Stimulated activated CD8-positive, alpha-beta memory T cell treated with anti-CD3 and anti-CD28 coated beads, Interleukin-7, amount 100 ng/mL, for 24 hours (primary cell): ENCODE data around the gene KRTAP12-4.
"Not testable (repeated sequence)": the region's sequence is repeated elsewhere in the genome, so short reads cannot be mapped to it uniquely, and the experiment has no call there.

ENCODE experiments used
- DNase-seq: peaks from one replicate; pipeline ENCODE4 v3.0.0-alpha.2; 2020; ENCODE audit warnings: low read depth

Gene KRTAP12-4, protein sequence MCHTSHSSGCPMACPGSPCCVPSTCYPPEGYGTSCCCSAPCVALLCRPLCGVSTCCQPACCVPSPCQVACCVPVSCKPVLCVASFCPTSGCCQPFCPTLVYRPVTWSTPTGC

DNA sequence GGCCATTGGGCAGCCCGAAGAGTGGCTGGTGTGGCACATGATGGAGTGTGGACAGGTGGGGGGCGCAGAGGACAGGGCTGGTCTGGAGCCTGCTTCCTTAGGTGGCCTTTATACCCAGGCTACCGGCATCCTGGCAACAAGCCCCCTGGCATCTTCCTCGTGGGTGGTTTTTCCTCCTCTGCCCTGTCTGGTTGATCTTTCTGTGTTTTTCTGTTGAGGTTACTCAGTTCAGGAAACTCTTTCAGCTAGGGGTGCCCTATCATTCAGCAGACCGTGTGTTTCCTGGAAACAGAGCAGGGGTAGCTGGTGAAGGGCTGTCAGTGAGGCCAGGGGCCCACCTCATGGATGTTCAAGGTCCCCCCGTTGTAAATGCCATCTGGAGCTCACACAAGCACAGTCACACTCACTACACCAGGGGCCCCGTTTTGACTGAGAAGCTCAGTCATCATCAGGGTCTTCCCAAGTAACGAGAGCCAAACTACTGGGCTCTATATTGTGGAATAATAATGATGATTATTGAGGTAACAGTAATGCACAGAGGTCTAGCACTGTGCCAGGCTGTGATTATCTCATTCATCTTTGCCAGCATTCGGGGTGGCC, at the start of gene KRTAP12-4:
Gene KRTAP12-4 (minus strand): TSS at position 84 of the 600 bp plus-strand sequence. CDS start 45 bp downstream, at position 39.
- no peak for DNase-seq

DNA sequence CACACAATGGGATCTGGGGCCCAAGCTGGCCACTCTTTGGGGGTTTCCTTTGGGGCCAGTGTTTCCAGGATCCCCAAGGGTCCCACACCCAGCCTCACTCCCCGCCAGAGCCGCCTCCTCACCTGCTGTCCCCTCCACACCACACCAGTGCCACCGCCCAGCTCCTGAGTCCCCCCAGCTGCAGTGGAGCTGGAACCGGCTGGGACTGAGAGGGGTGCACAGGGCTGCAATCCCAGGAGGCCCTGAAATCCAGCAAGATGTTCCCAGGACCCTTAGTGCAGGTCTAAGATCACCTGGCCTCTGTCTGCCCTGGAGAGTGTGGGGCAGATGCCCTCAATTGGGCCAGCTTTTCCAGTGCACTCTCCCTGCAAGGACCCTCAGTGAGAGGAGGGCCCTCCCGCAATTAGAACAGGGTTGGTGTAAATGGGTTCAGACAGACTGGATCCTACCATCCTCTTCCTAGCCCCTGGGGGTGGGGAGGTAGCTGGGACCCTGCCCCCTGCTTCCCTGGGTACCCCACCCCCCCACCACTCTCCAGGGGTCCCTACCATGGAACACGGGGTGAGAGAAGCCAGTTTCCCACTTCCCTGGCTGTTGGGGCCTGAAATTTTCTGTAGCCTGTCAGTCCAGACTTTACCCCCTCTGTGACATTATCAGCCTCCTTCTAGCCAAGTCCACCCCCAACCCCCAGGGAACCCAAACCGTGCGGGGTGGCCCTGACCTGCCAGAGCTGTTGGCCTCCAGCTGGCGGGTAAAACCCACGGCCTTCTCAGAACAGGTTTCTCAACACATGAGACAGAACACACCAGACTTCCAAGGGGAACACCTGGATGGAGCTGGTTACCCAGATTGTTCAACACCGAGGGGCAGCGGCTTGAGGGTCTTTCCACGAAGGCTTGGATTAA, 49.5 kb upstream of the KRTAP12-4 start:
- no peak for DNase-seq

DNA sequence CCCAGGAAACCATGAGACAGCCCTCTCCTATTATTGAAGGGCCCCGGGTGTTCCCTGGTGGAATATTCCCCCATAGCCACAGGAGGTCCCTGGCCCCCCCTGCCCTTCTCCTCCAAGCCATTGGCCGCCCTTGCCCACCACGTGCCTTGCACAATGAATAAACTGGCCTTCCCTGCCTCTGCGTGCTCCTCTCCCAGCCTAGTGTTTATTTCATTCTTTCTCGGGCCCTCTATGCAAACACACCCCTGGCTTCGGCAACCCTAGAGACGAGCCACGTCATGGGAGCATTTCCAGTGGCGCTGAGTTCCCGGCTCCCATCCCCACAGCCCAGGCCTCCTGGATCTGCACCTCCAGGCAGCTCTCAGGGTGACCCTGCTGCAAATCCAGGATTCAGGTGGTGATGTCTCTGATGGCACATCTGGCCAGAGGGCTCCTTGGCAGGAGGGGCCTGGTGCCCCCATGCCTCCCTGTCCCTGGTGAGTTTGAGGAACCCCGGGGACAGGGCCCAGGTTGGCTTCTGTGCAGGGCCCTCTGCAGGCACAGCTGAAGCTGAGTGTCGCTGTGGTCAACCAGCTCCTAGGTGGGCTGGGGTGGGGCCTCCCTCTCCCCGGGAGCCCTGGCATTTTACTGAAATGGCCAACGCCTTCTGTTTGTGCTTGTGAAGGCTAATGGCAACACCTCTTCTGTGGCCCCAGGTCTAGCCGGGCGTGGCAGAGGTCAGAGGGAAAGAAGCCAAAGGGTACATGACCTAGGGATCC, 48.7 kb upstream of the KRTAP12-4 start:
- no peak for DNase-seq

DNA sequence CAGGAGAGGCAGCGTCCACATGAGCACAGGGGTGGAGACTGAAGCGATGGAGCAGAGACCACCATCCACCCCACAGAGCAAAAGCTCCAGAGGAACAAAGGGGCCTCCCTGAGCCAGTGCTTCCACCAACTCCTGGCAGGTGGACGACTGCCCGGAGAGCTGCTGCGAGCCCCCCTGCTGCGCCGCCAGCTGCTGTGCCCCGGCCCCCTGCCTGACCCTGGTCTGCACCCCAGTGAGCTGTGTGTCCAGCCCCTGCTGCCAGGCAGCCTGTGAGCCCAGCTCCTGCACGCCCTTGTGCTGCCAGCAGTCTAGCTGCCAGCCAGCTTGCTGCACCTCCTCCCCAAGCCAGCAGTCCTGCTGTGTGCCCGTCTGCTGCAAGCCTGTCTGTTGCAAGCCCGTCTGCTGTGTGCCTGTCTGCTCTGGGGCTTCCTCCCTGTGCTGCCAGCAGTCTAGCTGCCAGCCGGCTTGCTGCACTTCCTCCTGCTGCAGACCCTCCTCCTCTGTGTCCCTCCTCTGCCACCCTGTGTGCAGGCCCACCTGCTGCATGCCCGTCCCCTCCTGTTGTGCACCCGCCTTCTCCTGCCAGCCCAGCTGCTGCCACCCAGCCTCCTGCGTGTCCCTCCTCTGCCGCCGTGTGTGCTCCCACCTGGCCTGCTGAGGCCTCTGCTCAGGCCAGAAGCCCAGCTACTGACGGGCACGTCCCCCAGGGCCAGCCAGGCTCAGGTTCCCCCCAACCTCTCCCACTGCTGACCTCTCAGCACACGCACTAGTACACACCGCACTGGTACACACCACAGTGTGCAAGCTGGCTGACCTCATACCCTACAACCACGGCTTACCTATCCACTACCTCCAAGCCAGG, 47.9 kb upstream of the KRTAP12-4 start:
- no peak for DNase-seq

DNA sequence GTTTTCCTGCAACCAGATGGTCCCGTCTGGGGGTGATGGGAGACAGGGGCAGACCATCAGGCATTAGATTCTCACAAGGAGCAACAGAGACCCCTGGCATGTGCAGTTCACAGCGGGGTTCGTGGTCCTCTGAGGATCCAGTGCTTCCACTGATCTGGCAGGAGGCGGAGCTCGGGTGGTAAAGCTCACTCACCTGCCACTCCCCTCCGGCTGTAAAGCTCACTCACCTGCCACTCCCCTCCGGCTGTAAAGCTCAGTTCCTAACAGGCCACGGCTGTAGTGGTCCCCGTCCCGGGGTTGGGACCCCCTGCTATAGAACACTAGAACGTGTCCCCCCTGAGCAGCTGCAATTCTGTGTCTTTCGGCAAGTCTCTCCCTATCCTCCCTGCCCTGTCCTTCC, 47.1 kb upstream of the KRTAP12-4 start:
- DNase-seq, result no peak

DNA sequence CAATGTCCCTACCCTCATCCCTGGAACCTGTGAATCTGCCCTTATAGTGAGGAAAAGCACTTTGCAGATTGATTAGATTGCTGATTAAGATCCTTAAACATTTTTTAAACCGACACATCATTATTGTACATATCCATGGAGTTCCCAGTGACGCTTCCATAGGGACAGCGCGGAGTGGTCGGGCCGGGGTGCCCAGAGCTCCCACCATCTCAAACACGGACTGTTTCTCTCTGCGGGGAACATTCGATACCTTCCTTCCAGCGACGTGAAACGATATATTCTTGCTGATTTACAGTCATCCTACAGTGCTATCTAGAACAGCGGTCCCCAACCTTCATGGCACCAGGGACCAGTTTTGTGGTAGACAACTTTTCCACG, 46.6 kb upstream of the KRTAP12-4 start:
- DNase-seq, result no peak

DNA sequence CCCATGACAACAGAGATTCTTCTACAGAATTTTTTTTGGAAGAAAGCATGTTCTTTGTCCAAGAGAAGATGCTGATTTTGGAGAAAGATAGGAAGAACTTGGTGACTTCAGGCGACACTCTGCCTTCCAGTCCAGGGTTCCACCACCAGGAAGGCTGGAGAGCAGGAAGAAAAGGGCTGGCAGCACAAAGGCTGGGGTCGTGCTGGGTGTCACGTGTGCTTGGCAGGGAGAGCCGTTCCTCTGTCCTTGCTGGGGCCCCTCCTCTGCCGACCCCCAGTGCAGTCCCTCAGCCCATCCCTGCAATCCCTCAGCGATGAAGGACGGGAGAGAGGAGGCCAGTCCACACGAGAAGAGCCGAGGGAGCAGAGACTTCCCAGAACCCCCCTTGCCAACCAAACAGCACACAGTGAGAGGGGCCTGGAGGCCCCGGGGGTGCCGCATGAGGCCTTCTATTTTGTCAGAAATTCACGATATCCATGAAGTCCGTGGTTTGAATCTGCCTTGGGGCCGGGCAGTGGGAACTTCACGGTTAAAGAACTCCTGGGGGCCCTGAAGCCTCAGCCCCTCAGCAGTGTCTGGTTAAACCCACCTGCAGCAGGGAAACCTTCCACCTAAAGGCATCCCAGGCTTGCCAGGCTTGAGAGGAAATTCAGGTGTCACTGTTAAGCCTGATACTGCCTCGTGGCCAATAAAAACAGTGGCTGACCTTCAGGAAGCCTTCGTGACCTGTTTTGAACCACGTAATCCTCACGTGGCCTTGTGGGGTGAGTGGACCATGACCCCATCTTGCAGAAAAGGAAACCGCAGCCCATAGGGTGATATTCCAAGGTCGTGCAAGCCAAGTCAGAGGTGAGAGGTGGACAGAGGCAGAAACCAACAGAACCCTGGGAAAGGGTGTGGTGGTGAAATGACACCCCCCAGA, 45.9 kb upstream of the KRTAP12-4 start:
- no peak for DNase-seq

DNA sequence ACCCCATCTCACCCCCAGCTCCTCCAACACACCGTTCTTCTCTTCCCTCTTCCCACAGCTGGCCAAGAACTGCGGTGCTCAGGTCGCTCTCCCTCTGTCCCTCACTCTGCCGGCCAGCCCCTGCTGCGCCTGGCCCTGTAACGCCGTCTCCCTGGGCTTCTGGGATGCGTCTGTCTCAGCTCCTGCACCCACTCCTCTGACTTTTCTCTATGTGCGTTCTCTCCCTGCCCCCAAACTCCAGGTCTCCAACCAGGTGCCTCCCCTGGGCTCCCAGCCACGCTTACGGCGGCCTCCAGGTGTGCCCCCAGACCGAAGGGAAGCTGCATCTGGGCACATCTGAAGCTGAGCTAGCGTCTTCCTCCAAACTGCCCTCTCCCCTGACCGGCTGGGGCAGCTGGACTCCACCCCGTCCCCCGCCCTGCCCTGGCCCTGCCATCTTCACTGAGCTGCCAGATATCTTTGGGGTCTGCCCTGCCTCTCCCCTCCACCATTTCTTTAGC, 45.1 kb upstream of the KRTAP12-4 start:
- DNase-seq, result no peak

DNA sequence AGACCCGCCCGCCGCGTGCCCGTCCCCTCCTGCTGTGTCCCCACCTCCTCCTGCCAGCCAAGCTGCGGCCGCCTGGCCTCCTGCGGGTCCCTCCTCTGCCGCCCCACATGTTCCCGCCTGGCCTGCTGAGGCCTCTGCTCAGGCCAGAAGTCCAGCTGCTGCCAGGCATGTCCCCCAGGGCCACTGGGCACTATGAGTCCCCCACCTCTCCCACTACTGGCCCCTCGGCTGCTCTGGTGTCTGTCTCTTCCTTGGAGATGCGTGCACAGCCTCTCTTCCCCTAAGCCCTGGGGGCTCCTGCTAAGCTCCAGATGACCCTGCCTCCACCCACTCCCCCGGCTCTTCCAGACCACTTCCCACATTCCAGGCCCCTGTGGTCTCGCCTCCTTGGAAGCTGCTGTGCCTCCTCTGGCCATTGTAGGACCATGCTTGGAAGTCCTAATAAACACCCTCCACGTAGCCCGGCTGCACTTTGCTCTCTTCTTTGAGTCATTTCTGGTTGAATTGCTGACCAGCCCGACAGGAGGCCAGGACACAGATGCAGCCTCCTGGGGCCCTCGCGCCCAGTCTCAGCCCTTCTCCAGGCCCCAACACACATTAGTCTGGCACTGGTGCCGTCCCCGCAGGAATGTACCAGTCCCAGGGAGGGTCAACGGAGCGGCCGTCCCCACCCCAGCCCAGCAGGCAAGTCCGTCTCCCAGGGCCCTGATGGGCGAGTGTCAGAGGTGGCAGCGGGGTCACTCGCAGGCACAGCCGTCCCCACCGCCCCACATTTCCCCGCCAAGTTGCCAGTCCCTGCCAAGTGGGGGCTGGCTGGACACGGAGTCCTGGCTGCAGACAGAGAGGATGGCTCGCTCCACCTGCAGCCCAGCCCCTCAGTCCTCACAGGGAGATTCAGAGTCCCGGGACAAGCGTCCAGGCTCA, 43.6 kb upstream of the KRTAP12-4 start:
- DNase-seq, result no peak

DNA sequence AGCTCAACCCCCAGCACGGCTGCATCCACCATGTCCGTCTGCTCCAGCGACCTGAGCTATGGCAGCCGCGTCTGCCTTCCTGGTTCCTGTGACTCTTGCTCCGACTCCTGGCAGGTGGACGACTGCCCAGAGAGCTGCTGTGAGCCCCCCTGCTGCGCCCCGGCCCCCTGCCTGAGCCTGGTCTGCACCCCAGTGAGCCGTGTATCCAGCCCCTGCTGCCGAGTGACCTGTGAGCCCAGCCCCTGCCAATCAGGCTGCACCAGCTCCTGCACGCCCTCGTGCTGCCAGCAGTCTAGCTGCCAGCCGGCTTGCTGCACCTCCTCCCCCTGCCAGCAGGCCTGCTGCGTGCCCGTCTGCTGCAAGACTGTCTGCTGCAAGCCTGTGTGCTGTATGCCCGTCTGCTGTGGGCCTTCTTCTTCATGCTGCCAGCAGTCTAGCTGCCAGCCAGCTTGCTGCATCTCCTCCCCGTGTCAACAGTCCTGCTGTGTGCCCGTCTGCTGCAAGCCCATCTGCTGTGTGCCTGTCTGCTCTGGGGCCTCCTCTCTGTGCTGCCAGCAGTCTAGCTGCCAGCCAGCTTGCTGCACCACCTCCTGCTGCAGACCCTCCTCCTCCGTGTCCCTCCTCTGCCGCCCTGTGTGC, 42.8 kb upstream of the KRTAP12-4 start, which contains the start of gene KRTAP10-12:
Gene KRTAP10-12 (plus strand): TSS at position 1 of the 639 bp plus-strand sequence. CDS start 30 bp downstream, at position 31.
- not testable (repeated sequence) for DNase-seq

DNA sequence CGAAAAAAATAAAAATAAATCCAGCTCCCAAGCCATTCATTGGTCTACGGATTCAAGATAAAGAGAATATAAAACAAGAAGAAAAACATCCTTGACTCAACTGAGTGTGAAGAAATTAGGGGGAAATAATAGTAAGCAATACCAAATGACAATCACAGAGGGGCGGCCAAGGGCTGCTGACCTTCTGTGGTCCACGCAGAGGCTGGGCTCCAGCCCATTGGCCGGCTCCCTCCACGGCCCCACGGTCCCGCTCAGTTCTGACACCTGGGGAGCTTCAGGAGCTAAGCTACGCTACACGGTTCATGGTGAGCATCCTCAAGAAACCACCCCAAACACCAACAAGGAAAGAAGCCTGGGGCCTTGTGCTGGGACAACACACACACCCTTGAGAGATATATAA, 42.1 kb upstream of the KRTAP12-4 start:
- no peak for DNase-seq

DNA sequence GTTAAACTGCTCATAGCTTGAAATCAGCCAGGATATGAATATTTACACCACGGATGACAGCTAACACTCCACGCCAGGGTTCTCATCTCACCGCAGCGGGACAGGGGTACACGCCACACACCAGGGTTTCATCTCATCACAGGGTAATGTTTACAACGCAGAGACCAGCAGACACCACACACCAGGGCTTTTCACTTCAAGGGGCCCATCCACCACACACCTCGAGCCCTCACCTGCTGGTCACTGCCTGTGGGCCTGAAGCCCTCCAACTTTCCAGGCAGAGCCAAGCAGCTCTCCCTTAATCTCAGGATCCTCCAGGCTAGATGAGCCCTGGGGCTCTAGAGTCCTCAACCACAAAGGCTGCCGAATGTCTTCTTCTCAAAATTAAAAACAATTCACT, 41.2 kb upstream of the KRTAP12-4 start:
- no peak for DNase-seq

DNA sequence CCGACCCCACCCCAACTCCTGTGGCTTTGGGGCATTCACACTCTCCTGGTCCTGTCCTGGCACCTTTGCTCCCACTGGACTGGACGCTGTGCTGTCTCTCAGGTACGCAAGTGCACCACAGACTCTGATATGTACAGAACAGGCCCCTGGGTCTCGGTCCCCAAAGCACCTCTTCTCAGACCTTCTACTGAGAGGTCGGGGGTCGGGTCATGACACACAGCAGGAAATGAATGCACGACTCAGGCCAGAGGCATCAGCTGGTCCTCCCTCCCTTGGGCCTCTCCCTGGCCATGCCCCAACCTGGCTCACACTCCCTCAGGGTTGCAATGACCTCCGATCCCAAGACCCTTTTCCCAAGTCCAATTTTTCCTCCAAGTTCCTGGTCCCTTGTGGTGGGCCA, 40.7 kb upstream of the KRTAP12-4 start:
- DNase-seq, result no peak

DNA sequence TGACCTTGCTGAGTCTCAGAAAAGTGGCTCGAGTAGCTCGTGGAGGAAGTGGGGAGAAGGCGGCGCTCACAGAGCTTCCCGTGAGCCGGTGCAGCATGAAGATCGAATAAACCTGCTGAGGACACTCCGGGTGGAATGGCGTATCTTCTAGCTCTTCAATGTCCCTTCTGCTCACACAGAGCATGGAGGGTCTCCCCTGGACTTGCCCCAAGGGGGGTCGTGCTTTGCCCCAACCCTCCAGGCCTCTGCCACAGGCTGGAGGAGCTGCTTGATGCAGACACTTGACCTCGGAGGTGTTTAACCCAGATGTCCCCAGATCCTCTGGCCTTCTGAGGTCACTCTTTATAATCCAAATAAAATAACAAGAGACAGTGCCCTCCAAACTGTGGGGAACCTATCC, 40.3 kb upstream of the KRTAP12-4 start:
- no peak for DNase-seq

DNA sequence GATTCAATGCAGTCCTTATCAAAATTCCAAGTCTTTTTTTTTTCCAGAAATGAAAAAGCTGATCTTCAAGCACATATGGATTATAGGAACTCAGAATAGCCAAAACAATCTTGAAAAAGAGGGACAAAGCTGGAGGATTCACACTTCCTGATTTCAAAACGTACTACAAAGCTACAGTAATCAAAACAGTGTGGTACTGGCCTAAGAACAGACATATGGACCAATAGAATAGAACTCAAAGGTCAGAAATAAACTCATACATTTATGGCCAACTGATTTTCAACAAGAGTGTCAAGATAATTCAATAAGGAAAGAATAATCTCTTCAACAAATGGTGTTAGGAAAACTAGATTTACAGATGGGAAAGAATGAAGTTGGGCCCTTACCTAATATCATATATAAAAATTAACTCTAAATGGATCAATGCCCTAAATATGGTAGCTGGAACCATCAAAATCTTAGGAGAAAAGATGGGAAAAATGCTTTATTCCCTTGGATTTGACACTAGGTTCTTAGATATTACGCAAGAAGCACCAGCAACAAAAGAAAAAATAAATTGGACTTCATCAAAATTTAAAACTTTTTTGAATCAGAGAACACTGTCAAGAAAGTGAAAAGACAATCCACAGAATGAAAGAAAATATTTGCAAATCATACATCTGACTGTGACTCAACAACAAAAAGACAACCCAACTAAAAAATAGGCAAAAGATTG, 38.5 kb upstream of the KRTAP12-4 start:
- DNase-seq, result no peak

DNA sequence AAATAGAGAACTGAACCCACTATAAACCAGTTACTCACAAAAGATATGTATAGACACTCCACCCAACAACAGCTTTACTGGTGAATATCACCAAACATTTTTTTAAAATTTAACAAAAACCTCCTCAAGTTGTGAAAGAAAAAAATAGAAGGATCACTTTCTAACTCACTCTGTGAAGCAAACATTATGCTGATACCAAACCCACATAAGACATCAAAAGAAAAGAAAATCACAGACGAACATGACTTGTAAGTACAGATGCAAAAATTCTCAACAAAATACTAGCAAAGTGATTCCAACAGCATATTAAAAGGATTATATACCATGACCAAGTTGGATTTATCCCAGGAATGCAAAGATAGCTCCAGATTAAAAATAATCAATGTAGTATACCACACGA, 37.2 kb upstream of the KRTAP12-4 start:
- no peak for DNase-seq

DNA sequence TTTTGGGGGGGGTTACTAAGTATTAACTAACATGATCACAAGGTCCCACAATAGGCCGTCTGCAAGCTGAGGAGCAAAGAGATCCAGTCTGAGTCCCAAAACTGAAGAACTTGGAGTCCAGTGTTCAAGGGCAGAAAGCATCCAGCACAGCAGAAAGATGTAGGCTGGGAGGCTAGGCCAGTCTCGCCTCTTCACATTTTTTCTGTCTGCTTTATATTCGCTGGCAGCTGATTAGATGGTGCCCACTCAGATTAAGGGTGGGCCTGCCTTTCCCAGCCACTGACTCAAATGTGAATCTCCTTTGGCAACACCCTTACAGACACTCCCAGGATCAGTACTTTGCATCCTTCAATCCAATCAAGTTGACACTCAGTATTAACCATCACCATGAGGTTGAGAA, 35.3 kb upstream of the KRTAP12-4 start:
- DNase-seq, result not testable (repeated sequence)

DNA sequence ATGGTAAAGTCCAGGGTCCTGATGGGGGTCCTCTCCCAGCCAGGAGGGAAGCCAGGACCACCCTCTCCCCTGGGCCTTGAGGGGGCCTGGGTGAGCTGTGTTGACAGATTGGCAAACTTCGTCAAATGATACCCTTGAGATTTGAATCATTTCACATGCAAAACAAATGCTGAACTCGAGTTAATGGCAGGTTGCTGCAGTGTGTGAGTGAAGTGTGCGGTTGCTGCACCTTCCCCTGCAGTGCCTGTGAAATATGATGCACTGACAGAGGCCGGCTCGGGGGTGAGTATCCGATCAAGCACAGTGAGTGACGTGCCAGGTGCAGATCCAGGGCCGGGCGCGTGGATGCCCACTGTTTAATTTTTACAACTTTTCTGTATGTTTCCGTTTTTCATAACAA, 33.2 kb upstream of the KRTAP12-4 start:
- no peak for DNase-seq
